Liver (tissue), 9 donors: ENCODE data around the gene KIAA1217. TPM values are rescaled to one million over a fixed set of nuclear protein-coding genes. Genes with fewer than 3 reads are reported as not detected.

ENCODE experiments used
- DNase-seq: peaks from one replicate; pipeline ENCODE4 v3.0.0-alpha.2; 2017; ENCODE audit warnings: low spot score
- H3K27ac ChIP-seq, 2 donors: one replicate each; pipeline ENCODE4 v1.7.0; 2013; ENCODE audit warnings: inconsistent platforms in 2 of 2, low read length in 2 of 2, control low read depth in 1 of 2, low read depth in 1 of 2, mild to moderate bottlenecking in 1 of 2
- H3K27me3 ChIP-seq, 4 donors: one replicate each; pipeline versions ENCODE4 v1.6.1 to v1.7.0; 2013; ENCODE audit warnings: low read length in 3 of 4, inconsistent platforms in 1 of 4, mild to moderate bottlenecking in 1 of 4, moderate library complexity in 1 of 4; ENCODE audit not compliant: control insufficient read depth in 4 of 4, insufficient read depth in 4 of 4
- H3K36me3 ChIP-seq, 4 donors: one replicate each; pipeline versions ENCODE4 v1.6.1 to v1.7.0; 2013; ENCODE audit warnings: low read length in 3 of 4, mild to moderate bottlenecking in 3 of 4, low read depth in 1 of 4, moderate library complexity in 1 of 4; ENCODE audit not compliant: control insufficient read depth in 4 of 4, insufficient read depth in 3 of 4
- H3K4me1 ChIP-seq, 4 donors: one replicate each; pipeline versions ENCODE4 v1.6.1 to v1.7.0; 2013; ENCODE audit warnings: low read length in 3 of 4, mild to moderate bottlenecking in 3 of 4, moderate library complexity in 1 of 4; ENCODE audit not compliant: control insufficient read depth in 4 of 4, insufficient read depth in 4 of 4
- H3K4me3 ChIP-seq, 3 donors: one replicate each; pipeline versions ENCODE4 v1.6.1 to v1.7.0; 2013; ENCODE audit warnings: low read length in 3 of 3, control low read depth in 1 of 3, low read depth in 1 of 3, mild to moderate bottlenecking in 1 of 3
- H3K9ac ChIP-seq, 2 donors: one replicate each; pipeline ENCODE4 v1.7.0; 2013; ENCODE audit warnings: low read length in 2 of 2, mild to moderate bottlenecking in 2 of 2, moderate library complexity in 2 of 2, control low read depth in 1 of 2, low read depth in 1 of 2
- H3K9me3 ChIP-seq, 4 donors: one replicate each; pipeline versions ENCODE4 v1.6.1 to v1.7.0; 2013; ENCODE audit warnings: low read length in 3 of 4; ENCODE audit not compliant: control insufficient read depth in 4 of 4
- CTCF ChIP-seq: fragments of 150-350 bp; IDR thresholded peaks from 2 replicates; pipeline ENCODE4 v1.5.1; 2017; ENCODE audit warnings: improper control_type of control experiment, low read depth, low read length; ENCODE audit not compliant: missing input control
- FOXA1 ChIP-seq: IDR thresholded peaks from 2 replicates; pipeline ENCODE4 v1.6.1; 2016; ENCODE audit warnings: antibody characterized with exemption
- GABPA ChIP-seq, 2 donors: IDR thresholded peaks in 1 of 2; conservative IDR thresholded peaks in 1 of 2; 2 replicates each; pipeline ENCODE4 v1.6.1; 2016; ENCODE audit warnings: antibody characterized with exemption in 2 of 2, mild to moderate bottlenecking in 1 of 2, moderate library complexity in 1 of 2
- HNF4A ChIP-seq, 2 donors: conservative IDR thresholded peaks; 2 replicates each; pipeline ENCODE4 v1.6.1; 2016; ENCODE audit warnings: antibody characterized with exemption in 2 of 2, mild to moderate bottlenecking in 2 of 2
- HNF4G ChIP-seq: IDR thresholded peaks from 2 replicates; pipeline ENCODE4 v1.6.1; 2016; ENCODE audit warnings: antibody characterized with exemption
- NR2F2 ChIP-seq: IDR thresholded peaks from 2 replicates; pipeline ENCODE4 v1.6.1; 2016; ENCODE audit warnings: antibody characterized with exemption
- REST ChIP-seq: IDR thresholded peaks from 2 replicates; pipeline ENCODE4 v1.6.1; 2016; ENCODE audit warnings: antibody characterized with exemption, mild to moderate bottlenecking
- SP1 ChIP-seq: IDR thresholded peaks from 2 replicates; pipeline ENCODE4 v1.6.1; 2018; ENCODE audit warnings: antibody characterized with exemption, mild to moderate bottlenecking
- TAF1 ChIP-seq: conservative IDR thresholded peaks from 2 replicates; pipeline ENCODE4 v1.6.1; 2016; ENCODE audit warnings: antibody characterized with exemption, mild to moderate bottlenecking
- ZBTB33 ChIP-seq: IDR thresholded peaks from 2 replicates; pipeline ENCODE4 v1.6.1; 2016; ENCODE audit warnings: antibody characterized with exemption
- WGBS: extraction: QIAGEN DNeasy Blood & Tissue Kit; methylation state at CpG from one replicate; pipeline ENCODE4 v1.1.7; 2013; 5-methylcytosine and 5-hydroxymethylcytosine counted together
- polyA plus RNA-seq, 2 donors: library from polyadenylated mRNA; stranded (reverse) in 1 of 2; unstranded in 1 of 2; fragments of 200-250 nt in 1 of 2; fragments of >200 nt in 1 of 2; fragmentation: Nextera tagmentation in 1 of 2; extraction: Ambion mirVana in 1 of 2; gene quantifications; one replicate each; pipeline versions ENCODE4 v1.2.1 to v1.2.3, GENCODE V29; 2013 to 2015
- total RNA-seq, 2 donors: library from RNA; depleted of rRNA; stranded (reverse); fragments of >200 nt; gene quantifications; one replicate each; pipeline ENCODE4 v1.2.3, GENCODE V29; 2014
- donor health status: healthy.
- donor health status: healthy.
- donor health status: healthy.
- donor health status: healthy.
- donor health status: healthy.

The KIAA1217 gene
- total and polyA plus RNA-seq, 4 donors: 4.5 to 12.8 (median 6.8) TPM

GRCh38 chr10:24467136-24467535 lies 258.2 kb downstream of the KIAA1217 start:
- TF ChIP-seq HNF4G (no peak), HNF4A (conservative IDR thresholded peaks at IDR 0.05) (no peak), CTCF (no peak), TAF1 (no peak), SP1 (no peak), NR2F2 (no peak), ZBTB33 (no peak), GABPA (IDR thresholded peaks at IDR 0.05 in 1 of 2, conservative IDR thresholded peaks at IDR 0.05 in 1 of 2) (no peak)
- Histone ChIP-seq H3K9me3 (no peaks in the 10 kb centered on the region), H3K4me3 (peak overlapping the region; percentile 64 to 75 (median 67)), H3K27me3 (no peaks in the 10 kb centered on the region), H3K9ac (peak overlapping the region; percentile 48 to 84), H3K36me3 (peaks cover 0 to 3% (median 1%) of the 10 kb centered on the region in 4 donors), H3K27ac (peak overlapping the region; percentile 87 to 91), H3K4me1 (peaks cover 9 to 50% (median 17%) of the 10 kb centered on the region in 4 donors)
- WGBS: 33% methylated on average over 1 of the region's 1 CpG
- DNase-seq: no peak

GRCh38 chr10:24467605-24468004 lies 258.7 kb downstream of the KIAA1217 start:
- TF ChIP-seq FOXA1 (no peak), TAF1 (no peak), ZBTB33 (no peak), REST (no peak), HNF4A (conservative IDR thresholded peaks at IDR 0.05) (no peak)
- WGBS: 36% methylated on average over 2 of the region's 2 CpGs
- no peaks in the 10 kb centered on the region for H3K9me3 ChIP-seq
- H3K9ac ChIP-seq: peak overlapping the region in 1 of 2 donors; percentile 84
- H3K4me1 ChIP-seq: peaks cover 9 to 50% (median 17%) of the 10 kb centered on the region in 4 donors
- no peaks in the 10 kb centered on the region for H3K27me3 ChIP-seq
- H3K36me3 ChIP-seq: peaks cover 0 to 7% (median 4%) of the 10 kb centered on the region in 4 donors
- H3K27ac ChIP-seq: peak overlapping the region; percentile 87 to 91
- H3K4me3 ChIP-seq: peak overlapping the region; percentile 64 to 75 (median 67)
- DNase-seq: no peak
